ENCODE data around the gene SEMA5B. TPM values are rescaled to one million over a fixed set of nuclear protein-coding genes. Genes with fewer than 3 reads are reported as not detected.

The SEMA5B gene
- total and polyA plus RNA-seq, 2 donors (not counting 3 experiments of a cell fraction or from before 2014, with no cell fraction given) = 0.07 TPM; not detected in 1

DNA sequence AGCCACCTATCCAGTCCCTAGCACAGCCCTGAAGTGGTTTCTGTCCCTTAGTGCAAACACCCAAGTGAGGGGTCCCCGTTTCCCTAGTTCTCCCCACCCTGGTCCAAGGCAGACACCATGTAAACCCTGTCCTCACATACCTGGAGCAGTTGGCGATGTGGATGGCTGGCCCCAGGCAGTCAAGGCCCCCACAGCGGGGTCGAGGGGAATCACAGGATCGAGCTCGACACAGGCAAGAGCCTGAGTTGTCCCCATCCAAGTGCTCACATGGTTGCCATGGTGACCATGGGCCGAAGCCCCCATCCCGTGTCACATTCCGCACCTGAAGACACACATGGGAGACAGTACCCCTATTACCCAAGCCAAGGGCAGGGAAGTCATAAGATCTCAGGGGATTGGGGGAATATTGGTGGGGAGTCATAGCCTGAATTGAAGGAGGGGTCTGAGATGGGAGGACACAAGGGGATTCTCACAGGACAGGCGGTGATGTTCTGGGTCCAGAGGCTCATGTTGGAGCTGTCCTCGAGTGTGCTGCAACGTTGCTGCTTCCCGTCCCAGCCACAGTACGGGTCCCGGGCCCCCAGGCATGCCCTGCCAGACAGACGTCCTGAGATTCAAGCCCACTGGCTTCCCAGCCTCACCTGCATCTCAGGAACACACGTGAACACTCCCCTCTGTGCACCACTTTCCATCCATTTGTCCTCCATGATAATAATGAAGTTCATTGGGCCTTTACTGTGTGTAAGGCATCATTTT is 112.1 kb downstream of the SEMA5B start:
- Histone ChIP-seq H3K9me3 (replicated peaks; ENCODE audit: control insufficient read depth, insufficient read depth, low read length) (no peaks in the 10 kb centered on the region), H3K27me3 (ENCODE audit: control insufficient read depth in 2 of 2, insufficient read depth in 2 of 2, low read length in 2 of 2) (peaks cover 6 to 15% of the 10 kb centered on the region in 2 experiments), H3K27ac (ENCODE audit: insufficient read depth, low read depth, low read length) (no peak overlapping the region), H3K36me3 (ENCODE audit: control insufficient read depth in 2 of 2, extremely low read depth in 1 of 2, insufficient read depth in 2 of 2, low read length in 2 of 2) (no peaks in the 10 kb centered on the region), H3K9me1 (replicated peaks; ENCODE audit: control insufficient read depth, extremely low read depth, insufficient read depth, low read length) (no peaks in the 10 kb centered on the region), H3K9ac (replicated peaks; ENCODE audit: extremely low read depth, insufficient read depth, low read length) (no peak overlapping the region), H3K4me1 (ENCODE audit: control insufficient read depth, extremely low read depth, insufficient read depth, low read length) (no peaks in the 10 kb centered on the region), H3K79me2 (ENCODE audit: control insufficient read depth, insufficient read depth, low read length) (no peaks in the 10 kb centered on the region), H4K20me1 (replicated peaks; ENCODE audit: control insufficient read depth, extremely low read depth, insufficient read depth, low read length) (no peaks in the 10 kb centered on the region), H2AFZ (ENCODE audit: low read depth, low read length) (no peak overlapping the region), H3K4me3 (replicated peaks in 1 of 3; ENCODE audit: insufficient read depth in 1 of 3, low read depth in 1 of 3, low read length in 3 of 3) (no peak overlapping the region), H3K4me2 (ENCODE audit: insufficient read depth, low read length) (no peak overlapping the region)
- dilution Hi-C loops (cut with MboI; ENCODE audit: extremely low pct_ligation_motif_present, low sequenced_read_pairs) (no loop called here), intact Hi-C loops (cut with micrococcal nuclease) (no loop called here)
- no TSS peak for BruUV-seq (replicated peaks)
- ChIA-PET CTCF (interaction anchor here (1.4 kb wide), 2 partner anchors 11 to 13 kb away, joined by 3 read pairs; no protein-coding TSS in a partner anchor), POLR2A (no interaction called here)
- DNase-seq (ENCODE audit: low read depth, low spot score) (no peak), FAIRE-seq (no peak)
- TF ChIP-seq POLR2A (IDR thresholded peaks at IDR 0.05; ENCODE audit: low read depth, low read length) (no peak), CTCF (IDR thresholded peaks at IDR 0.05; ENCODE audit: extremely low read depth in 1 of 2, insufficient read depth in 1 of 2, low read depth in 1 of 2, low read length in 2 of 2) (no peak), FOS (IDR thresholded peaks at IDR 0.05; ENCODE audit: borderline replicate concordance, insufficient read depth, low read length) (no peak), MYC (IDR thresholded peaks at IDR 0.05; ENCODE audit: low read depth, low read length) (no peak), GATA2 (IDR thresholded peaks at IDR 0.05; ENCODE audit: insufficient read depth, insufficient read length, low read depth, low read length) (no peak), POLR2AphosphoS5 (IDR thresholded peaks at IDR 0.05; ENCODE audit: insufficient read depth, low read depth, low read length) (no peak), EZH2 (IDR thresholded peaks at IDR 0.05; ENCODE audit: borderline replicate concordance, low read depth, low read length, severe bottlenecking) (no peak), JUN (IDR thresholded peaks at IDR 0.05; ENCODE audit: borderline replicate concordance, insufficient read depth, insufficient read length, low read depth) (no peak)
- TF ChIP-seq, protein P1, sequence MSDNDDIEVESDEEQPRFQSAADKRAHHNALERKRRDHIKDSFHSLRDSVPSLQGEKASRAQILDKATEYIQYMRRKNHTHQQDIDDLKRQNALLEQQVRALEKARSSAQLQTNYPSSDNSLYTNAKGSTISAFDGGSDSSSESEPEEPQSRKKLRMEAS (IDR thresholded peaks at IDR 0.05; ENCODE audit: insufficient read depth, insufficient read length) = no peak

Data from endothelial cell of umbilical vein (primary cell).